Prostate gland (tissue), 2 donors: ENCODE measurements around the gene CRTAC1.

Experiments
- POLR2A ChIP-seq: fragments of 450-650 bp; IDR thresholded peaks from one replicate; pipeline ENCODE4 v1.6.1; 2016; ENCODE audit warnings: antibody characterized with exemption, mild to moderate bottlenecking
- POLR2AphosphoS5 ChIP-seq: sonication (generic); formaldehyde crosslinking; IDR thresholded peaks from one replicate; pipeline ENCODE4 v1.6.1; 2017; ENCODE audit warnings: antibody characterized with exemption
- TF ChIP-seq, protein P1 (sequence below), 4 experiments: fragments of 200-600 bp in 2 of 4; fragments of 450-650 bp in 2 of 4; sonication (generic) in 2 of 4; IDR thresholded peaks; 1 replicate in 3 of 4; 2 replicates in 1 of 4; pipeline ENCODE4 v1.5.1; 2016 to 2019; ENCODE audit warnings: antibody characterized with exemption in 4 of 4, mild to moderate bottlenecking in 2 of 4, moderate library complexity in 2 of 4

DNA sequence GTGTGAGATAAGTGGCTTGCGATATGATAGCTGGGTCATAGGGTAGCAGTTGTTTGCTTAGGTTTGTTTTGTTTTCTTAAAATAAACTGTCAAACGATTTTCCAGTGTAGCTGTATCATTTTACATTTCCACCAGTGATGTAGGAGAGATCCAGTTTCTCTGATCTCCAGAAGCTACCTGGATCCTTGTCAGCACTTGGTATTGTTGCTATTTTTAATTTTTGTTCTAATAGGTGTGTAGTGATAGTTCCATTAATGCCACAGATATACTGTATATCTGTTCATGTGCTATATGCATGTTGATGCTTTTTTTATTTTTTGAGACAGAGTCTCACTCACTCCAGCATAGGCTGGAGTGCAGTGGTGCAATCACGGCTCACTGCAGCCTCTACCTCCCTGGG lies 136.3 kb downstream of the CRTAC1 start:
- no peak for TF ChIP-seq POLR2A
- TF ChIP-seq, protein P1, sequence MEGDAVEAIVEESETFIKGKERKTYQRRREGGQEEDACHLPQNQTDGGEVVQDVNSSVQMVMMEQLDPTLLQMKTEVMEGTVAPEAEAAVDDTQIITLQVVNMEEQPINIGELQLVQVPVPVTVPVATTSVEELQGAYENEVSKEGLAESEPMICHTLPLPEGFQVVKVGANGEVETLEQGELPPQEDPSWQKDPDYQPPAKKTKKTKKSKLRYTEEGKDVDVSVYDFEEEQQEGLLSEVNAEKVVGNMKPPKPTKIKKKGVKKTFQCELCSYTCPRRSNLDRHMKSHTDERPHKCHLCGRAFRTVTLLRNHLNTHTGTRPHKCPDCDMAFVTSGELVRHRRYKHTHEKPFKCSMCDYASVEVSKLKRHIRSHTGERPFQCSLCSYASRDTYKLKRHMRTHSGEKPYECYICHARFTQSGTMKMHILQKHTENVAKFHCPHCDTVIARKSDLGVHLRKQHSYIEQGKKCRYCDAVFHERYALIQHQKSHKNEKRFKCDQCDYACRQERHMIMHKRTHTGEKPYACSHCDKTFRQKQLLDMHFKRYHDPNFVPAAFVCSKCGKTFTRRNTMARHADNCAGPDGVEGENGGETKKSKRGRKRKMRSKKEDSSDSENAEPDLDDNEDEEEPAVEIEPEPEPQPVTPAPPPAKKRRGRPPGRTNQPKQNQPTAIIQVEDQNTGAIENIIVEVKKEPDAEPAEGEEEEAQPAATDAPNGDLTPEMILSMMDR (IDR thresholded peaks at IDR 0.05): no peak
- no peak for TF ChIP-seq POLR2AphosphoS5
